ENCODE measurements around the gene ADARB2. TPM values are rescaled to one million over a fixed set of nuclear protein-coding genes. Genes with fewer than 3 reads are reported as not detected.

Gene ADARB2
- total and polyA plus RNA-seq, 2 experiments from 2014 or later, result 2.0 to 5.0 TPM

- no peak for TF ChIP-seq ZNF462 (CRISPR knock-in tag; IDR thresholded peaks at IDR 0.05)
- TF ChIP-seq JUNB (IDR thresholded peaks at IDR 0.05; ENCODE audit: unreplicated experiment), result no peak
Observed at GRCh38 chr10:1324903-1325302, 412.4 kb downstream of the ADARB2 start (continued).

DNA sequence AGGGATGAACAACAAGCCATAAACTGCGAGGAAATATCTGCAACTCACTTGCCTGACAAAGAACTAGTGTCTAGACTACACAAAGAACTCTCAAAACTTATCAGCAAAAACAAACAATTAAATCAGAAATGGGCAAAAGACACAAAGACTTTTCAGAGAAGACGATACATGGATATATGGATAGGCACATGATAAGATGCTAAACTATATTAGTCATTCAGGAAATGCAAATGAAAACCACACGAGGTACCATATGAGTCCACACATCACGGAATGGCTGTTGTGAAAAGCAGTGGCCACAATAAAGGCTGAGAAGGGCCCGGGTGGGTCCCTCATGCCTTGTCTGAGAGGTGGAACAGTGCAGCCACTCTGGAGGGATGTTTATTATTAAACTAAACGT, 413.4 kb downstream of the ADARB2 start:
- H2AFZ ChIP-seq, result no peak overlapping the region
- no peak overlapping the region for H3K4me2 ChIP-seq
- H3K27ac ChIP-seq (ENCODE audit: low read depth), result no peak overlapping the region
- H4K20me1 ChIP-seq (replicated peaks; ENCODE audit: insufficient read depth), result no peaks in the 10 kb centered on the region
- Mint-ChIP-seq H3K27ac (no peak overlapping the region), H3K36me3 (ENCODE audit: low read depth) (peaks cover 15% of the 10 kb centered on the region), H3K4me3 (no peak overlapping the region), H3K27me3 (ENCODE audit: insufficient read depth, low read depth, poor library complexity) (no peaks in the 10 kb centered on the region), H3K4me1 (peaks cover 8% of the 10 kb centered on the region), H3K9me3 (peaks cover 16% of the 10 kb centered on the region)
- ATAC-seq (no peak), DNase-seq (ENCODE audit: low spot score) (no peak)
- no peaks in the 10 kb centered on the region for H3K4me1 ChIP-seq (ENCODE audit: insufficient read depth)
- H3F3A ChIP-seq (replicated peaks; ENCODE audit: low read depth), result no peaks in the 10 kb centered on the region
- no peaks in the 10 kb centered on the region for H3K36me3 ChIP-seq (ENCODE audit: insufficient read depth)
- no peaks in the 10 kb centered on the region for H3K79me2 ChIP-seq (replicated peaks; ENCODE audit: insufficient read depth)
- no peaks in the 10 kb centered on the region for H3K27me3 ChIP-seq (ENCODE audit: insufficient read depth)
- H3K9me2 ChIP-seq (ENCODE audit: insufficient read depth), result peaks cover 7% of the 10 kb centered on the region; the same call in 1 of the 2 replicates
- no peak for TF ChIP-seq EZH2 (IDR thresholded peaks at IDR 0.05; ENCODE audit: low read depth, unreplicated experiment)
- no peak for TF ChIP-seq POLR2AphosphoS5 (IDR thresholded peaks at IDR 0.05; ENCODE audit: low read depth)
- TF ChIP-seq CTCF (conservative IDR thresholded peaks at IDR 0.05; ENCODE audit: low read depth in 2 of 2), result no peak
- no peak for TF ChIP-seq ZNF331 (CRISPR knock-in tag; IDR thresholded peaks at IDR 0.05; ENCODE audit: low read depth)
- TF ChIP-seq ZNF462 (CRISPR knock-in tag; IDR thresholded peaks at IDR 0.05), result no peak
- no peak for TF ChIP-seq ZNF114 (CRISPR knock-in tag; IDR thresholded peaks at IDR 0.05)
- H3K4me3 ChIP-seq, result no peak overlapping the region
